HepG2 (cell line): ENCODE measurements around the gene CD320. TPM values are rescaled to one million over a fixed set of nuclear protein-coding genes. Genes with fewer than 3 reads are reported as not detected.

Source experiments
- ATAC-seq: fragments of 200-7000 bp; cut with Tn5 transposase; 3 replicates; pipeline ENCODE4 v1.9.1; 2020; ENCODE audit warnings: mild to moderate bottlenecking, moderate library complexity
- BruUV-seq: library from RNA; stranded (reverse); fragments of 400-500 nt; replicated peaks from 2 replicates; lab custom pipeline; 2021; lab: Mats Ljungman, UMichigan
- CTCF ChIA-PET: fragments of 300-600 bp; formaldehyde crosslinking; extraction: SDS; loops from one replicate; lab custom pipeline; 2021; ENCODE audit warnings: low total read pairs, inconsistent platforms, low intra/inter-chr PET ratio; lab: Yijun Ruan, JAX
- POLR2A ChIA-PET: fragments of 350-600 bp; sonication (Branson Sonifier 250); formaldehyde crosslinking; loops from one replicate; lab custom pipeline; 2020; ENCODE audit warnings: antibody characterized with exemption, inconsistent platforms; lab: Yijun Ruan, JAX
- DNase-seq: peaks from one replicate; pipeline ENCODE4 v3.0.0-alpha.2; 2015; ENCODE audit warnings: low spot score
- FAIRE-seq: peaks from 3 replicates; lab custom pipeline; 2011; peaks lifted over from hg19 to GRCh38; lab: Jason Lieb, UNC
- H2AFZ ChIP-seq: one replicate; pipeline ENCODE4 v1.6.1; 2011; ENCODE audit warnings: low read length, inconsistent platforms
- H3K27ac ChIP-seq: fragments of 300-600 bp; 3 replicates; pipeline ENCODE4 v1.8.0; 2011; ENCODE audit warnings: mixed run types, mild to moderate bottlenecking, mixed read lengths, low read length, inconsistent platforms; ENCODE audit not compliant: insufficient read depth; ENCODE audit errors: extremely low read length
- H3K27me3 ChIP-seq, 2 experiments: fragments of 200-600 bp in 1 of 2; 2 replicates in 1 of 2; 3 replicates in 1 of 2; pipeline versions ENCODE4 v1.6.0 to v1.8.0; 2011; ENCODE audit warnings: low read length in 2 of 2, mild to moderate bottlenecking in 2 of 2, moderate library complexity in 2 of 2, inconsistent platforms in 1 of 2; ENCODE audit not compliant: insufficient read depth in 2 of 2, control insufficient read depth in 1 of 2
- H3K36me3 ChIP-seq, 2 experiments: fragments of 200-600 bp in 1 of 2; replicated peaks in 1 of 2; 2 replicates in 1 of 2; 3 replicates in 1 of 2; pipeline versions ENCODE4 v1.5.1 to v1.8.0; 2011; ENCODE audit warnings: low read length in 2 of 2, inconsistent platforms in 1 of 2; ENCODE audit not compliant: insufficient read depth in 2 of 2, control insufficient read depth in 1 of 2
- H3K4me1 ChIP-seq: 2 replicates; pipeline ENCODE4 v1.5.1; 2012; ENCODE audit warnings: low read length, inconsistent platforms; ENCODE audit not compliant: insufficient read depth
- H3K4me2 ChIP-seq: 2 replicates; pipeline ENCODE4 v1.6.0; 2011; ENCODE audit warnings: low read depth, low read length, inconsistent platforms
- H3K4me3 ChIP-seq, 3 experiments: fragments of 200-600 bp in 1 of 3; sonication (generic), shearing (Covaris generic) in 1 of 3; replicated peaks in 1 of 3; 2 replicates each; pipeline ENCODE4 v1.5.1; 2011 to 2016; ENCODE audit warnings: low read length in 3 of 3, inconsistent platforms in 2 of 3, low read depth in 2 of 3, mild to moderate bottlenecking in 2 of 3, control low read depth in 1 of 3, mixed read lengths in 1 of 3; ENCODE audit not compliant: insufficient read depth in 1 of 3
- H3K79me2 ChIP-seq: one replicate; pipeline ENCODE4 v1.6.1; 2011; ENCODE audit warnings: low read length, inconsistent platforms; ENCODE audit not compliant: insufficient read depth
- H3K9ac ChIP-seq: 2 replicates; pipeline ENCODE4 v1.6.0; 2011; ENCODE audit warnings: mild to moderate bottlenecking, low read depth, low read length, inconsistent platforms; ENCODE audit not compliant: insufficient read depth
- H3K9me3 ChIP-seq: 2 replicates; pipeline ENCODE4 v1.5.1; 2012; ENCODE audit warnings: mild to moderate bottlenecking, low read length
- H4K20me1 ChIP-seq: 2 replicates; pipeline ENCODE4 v1.6.0; 2011; ENCODE audit warnings: inconsistent platforms, mild to moderate bottlenecking, low read length, moderate library complexity; ENCODE audit not compliant: insufficient read depth
- AFF4 ChIP-seq: sonication (generic); formaldehyde crosslinking; IDR thresholded peaks from 2 replicates; pipeline ENCODE4 v1.4.0; 2020; ENCODE audit warnings: missing genetic modification reagents
- E2F1 ChIP-seq: sonication (generic); formaldehyde crosslinking; IDR thresholded peaks from 2 replicates; pipeline ENCODE4 v1.5.0; 2020; ENCODE audit warnings: missing genetic modification reagents
- ETS1 ChIP-seq: sonication (generic); formaldehyde crosslinking; IDR thresholded peaks from 2 replicates; pipeline ENCODE4 v1.4.0; 2020; ENCODE audit warnings: missing genetic modification reagents
- HNRNPUL1 ChIP-seq: fragments of 200-400 bp; formaldehyde crosslinking; IDR thresholded peaks from 2 replicates; pipeline ENCODE4 v1.6.1; 2017; ENCODE audit warnings: low read depth, mild to moderate bottlenecking, low read length, moderate library complexity
- JUN ChIP-seq: sonication (generic); formaldehyde crosslinking; IDR thresholded peaks from 2 replicates; pipeline ENCODE4 v1.4.0; 2020; ENCODE audit warnings: mild to moderate bottlenecking, missing genetic modification reagents
- LBX2 ChIP-seq: sonication (generic); formaldehyde crosslinking; IDR thresholded peaks from 2 replicates; pipeline ENCODE4 v1.5.0; 2020; ENCODE audit warnings: missing genetic modification reagents, mild to moderate bottlenecking, borderline replicate concordance
- NFE2 ChIP-seq: sonication (generic); formaldehyde crosslinking; IDR thresholded peaks from 2 replicates; pipeline ENCODE4 v1.4.0; 2020; ENCODE audit warnings: missing genetic modification reagents
- NR2C2 ChIP-seq: sonication (generic); formaldehyde crosslinking; IDR thresholded peaks from 2 replicates; pipeline ENCODE4 v1.4.0; 2020; ENCODE audit warnings: missing genetic modification reagents, mild to moderate bottlenecking, moderate library complexity, borderline replicate concordance
- PRMT3 ChIP-seq: sonication (generic); formaldehyde crosslinking; IDR thresholded peaks from 2 replicates; pipeline ENCODE4 v1.8.1; 2022; ENCODE audit warnings: low read depth, mild to moderate bottlenecking, moderate library complexity, missing genetic modification reagents, borderline replicate concordance
- RARG ChIP-seq: sonication (generic); formaldehyde crosslinking; IDR thresholded peaks from 2 replicates; pipeline ENCODE4 v1.4.0; 2020; ENCODE audit warnings: low read depth, mild to moderate bottlenecking, missing genetic modification reagents
- SKI ChIP-seq: fragments of 450-650 bp; IDR thresholded peaks from one replicate; pipeline ENCODE4 v1.6.1; 2018; ENCODE audit warnings: mild to moderate bottlenecking; ENCODE audit not compliant: partially characterized antibody
- SP5 ChIP-seq: IDR thresholded peaks from 2 replicates; pipeline ENCODE4 v1.6.1; 2016; ENCODE audit warnings: low read depth, borderline replicate concordance
- WIZ ChIP-seq: sonication (generic); formaldehyde crosslinking; IDR thresholded peaks from 2 replicates; pipeline ENCODE4 v1.5.1; 2020; ENCODE audit warnings: mild to moderate bottlenecking, missing genetic modification reagents
- YY1 ChIP-seq: IDR thresholded peaks from 2 replicates; pipeline ENCODE4 v1.6.1; 2011; ENCODE audit warnings: low read length, low read depth, moderate library complexity, mild to moderate bottlenecking; ENCODE audit not compliant: insufficient read depth, insufficient replicate concordance
- ZFY ChIP-seq: sonication (generic); formaldehyde crosslinking; IDR thresholded peaks from 2 replicates; pipeline ENCODE4 v1.4.0; 2020; ENCODE audit warnings: missing genetic modification reagents
- ZNF10 ChIP-seq: sonication (generic); formaldehyde crosslinking; IDR thresholded peaks from 2 replicates; pipeline ENCODE4 v1.4.0; 2020; ENCODE audit warnings: mild to moderate bottlenecking, low read depth, missing genetic modification reagents, borderline replicate concordance
- ZSCAN12 ChIP-seq: sonication (generic); formaldehyde crosslinking; IDR thresholded peaks from 2 replicates; pipeline ENCODE4 v1.9.0; 2021; ENCODE audit warnings: mild to moderate bottlenecking, missing genetic modification reagents
- ZSCAN20 ChIP-seq: sonication (generic); formaldehyde crosslinking; IDR thresholded peaks from 2 replicates; pipeline ENCODE4 v1.4.0; 2020; ENCODE audit warnings: missing genetic modification reagents, mild to moderate bottlenecking, borderline replicate concordance
- WGBS: methylation state at CpG from one replicate; pipeline ENCODE4 v1.1.6; 2017; ENCODE audit warnings: low lambda C conversion rate; 5-methylcytosine and 5-hydroxymethylcytosine counted together
- in situ Hi-C: cut with HindIII; loops from 2 replicates; pipeline ENCODE4 v1.10.0; 2017; ENCODE audit warnings: low pct_unique_long_range_greater_than_20kb; ENCODE audit not compliant: extremely low pct_ligation_motif_present
- intact Hi-C: fragments of 100-400 bp; cut with micrococcal nuclease; formaldehyde crosslinking; loops from one replicate; pipeline ENCODE4 v1.10.0; 2022; ENCODE audit not compliant: unreplicated experiment
- polyA plus RNA-seq, 8 experiments: library from polyadenylated mRNA; depleted of rRNA in 3 of 8; stranded (reverse) in 7 of 8; unstranded in 1 of 8; fragments of >200 nt; fragmentation: Illumina TruSeq in 4 of 8; extraction: Trizol in 4 of 8; gene quantifications; 2 replicates each; pipeline versions ENCODE4 v1.2.1 to v1.2.3, GENCODE V29; 2011 to 2016; ENCODE audit warnings: low read depth in 4 of 8, missing spikeins in 1 of 8, mixed read lengths in 1 of 8; ENCODE audit not compliant: insufficient read depth in 1 of 8
- total RNA-seq, 5 experiments: library from RNA; depleted of rRNA; stranded (reverse); fragments of >200 nt; fragmentation: Illumina TruSeq; extraction: Trizol; gene quantifications; 2 replicates each; pipeline ENCODE4 v1.2.3, GENCODE V29; 2016; ENCODE audit warnings: low read depth in 1 of 5

Gene CD320
- total and polyA plus RNA-seq, 2 of the 13 experiments (the other 11 are each of a cell fraction or from before 2014, with no cell fraction given): 83.1 to 99.9 TPM

GRCh38 chr19:8307400-8307964 lies 676 bp downstream of the CD320 start:
- H3K79me2 ChIP-seq: peaks cover 17% of the 10 kb centered on the region
- ChIA-PET CTCF (no interaction called here), POLR2A (interaction anchor here (0.7 to 5.8 kb wide), 2 partner anchors 12 to 15 kb away, joined by 3 to 39 read pairs; partner anchors contain the start of genes NDUFA7 and RPS28)
- H3K9me3 ChIP-seq: no peaks in the 10 kb centered on the region
- peak overlapping the region; percentile 89 for H3K9ac ChIP-seq
- H3K27me3 ChIP-seq: no peaks in the 10 kb centered on the region
- in situ Hi-C loops: loop anchor here (5.0 kb wide), 1 partner anchor 45 kb away; no protein-coding TSS in a partner anchor
- H3K4me1 ChIP-seq: peaks cover 39% of the 10 kb centered on the region
- no peaks in the 10 kb centered on the region for H4K20me1 ChIP-seq
- 3% methylated on average over 19 of the region's 24 CpGs for WGBS
- no peak overlapping the region for H2AFZ ChIP-seq
- peaks cover 15 to 28% of the 10 kb centered on the region in 2 experiments; a peak in 4 of 5 replicates for H3K36me3 ChIP-seq
- intact Hi-C loops: no loop called here
- peak overlapping the region; percentile 85 for H3K27ac ChIP-seq
- DNase-seq (peak; percentile 23), FAIRE-seq (no peak), ATAC-seq (peak; percentile 62)
- peak overlapping the region; percentile 50 to 77 (median 66) for H3K4me3 ChIP-seq
- BruUV-seq: TSS peak; percentile 47
- H3K4me2 ChIP-seq: peak overlapping the region; percentile 98
- TF ChIP-seq JUN (CRISPR knock-in tag) (no peak), LBX2 (0 out of 2 replicates have a peak, but pooled peaks have one; percentile 0), AFF4 (CRISPR knock-in tag) (no peak), WIZ (CRISPR knock-in tag) (0 out of 2 replicates have a peak, but pooled peaks have one; percentile 3), SKI (no peak), SP5 (no peak), YY1 (no peak), ZFY (CRISPR knock-in tag) (no peak), PRMT3 (CRISPR knock-in tag) (no peak), NR2C2 (CRISPR knock-in tag) (no peak), RARG (CRISPR knock-in tag) (0 out of 2 replicates have a peak, but pooled peaks have one; percentile 69), ZSCAN20 (CRISPR knock-in tag) (no peak), HNRNPUL1 (no peak), ZSCAN12 (CRISPR knock-in tag) (no peak), ETS1 (CRISPR knock-in tag) (no peak), ZNF10 (no peak), E2F1 (CRISPR knock-in tag) (no peak), NFE2 (no peak)
